Measurements from ENCODE around the gene HSPB6. TPM values are rescaled to one million over a fixed set of nuclear protein-coding genes. Genes with fewer than 3 reads are reported as not detected.

The HSPB6 gene
- total and polyA plus RNA-seq, 12 donors = 21.1 to 932 (median 265) TPM

DNA sequence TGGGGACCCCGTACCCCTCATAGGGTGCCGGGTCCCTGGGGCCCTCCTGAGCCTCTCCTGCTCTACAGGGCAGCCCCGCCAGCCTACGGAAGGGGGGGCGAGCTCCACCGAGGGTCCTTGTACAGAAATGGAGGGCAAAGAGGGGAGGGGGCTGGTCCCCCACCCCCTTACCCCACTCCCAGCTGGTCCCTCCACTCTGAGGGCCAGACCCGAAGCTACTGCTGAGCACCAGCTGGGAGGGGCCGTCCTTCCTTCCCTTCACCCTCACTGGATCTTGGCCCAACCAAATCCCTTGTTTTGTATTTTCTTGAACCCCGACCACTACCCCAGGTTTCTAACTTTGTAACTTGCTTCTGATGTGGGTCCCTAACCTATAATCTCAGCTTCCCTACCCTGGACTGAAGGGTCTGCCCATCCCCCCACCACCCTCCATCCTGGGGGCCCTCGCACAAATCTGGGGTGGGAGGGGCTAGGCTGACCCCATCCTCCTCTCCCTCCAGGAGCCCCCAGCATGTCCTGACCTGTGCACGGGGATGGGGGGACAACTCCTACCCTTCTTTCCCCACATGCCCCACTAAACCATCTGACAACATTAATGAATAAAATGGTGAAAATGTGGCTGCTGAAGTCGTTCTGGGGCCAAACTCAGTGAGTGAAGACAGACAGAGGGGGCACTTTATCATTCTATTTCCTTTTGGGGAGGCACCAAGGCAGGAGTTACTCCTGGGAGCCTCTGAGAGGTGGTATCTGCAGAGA is 31.6 kb upstream of the HSPB6 start:
- TF ChIP-seq POLR2A (IDR thresholded peaks at IDR 0.05) (no peak), CTCF (IDR thresholded peaks at IDR 0.05) (no peak)
- intact Hi-C loops (cut with DNase I) = no loop called here
- DNase-seq = no peak
- H3K36me3 ChIP-seq (replicated peaks in 1 of 2) = no peaks in the 10 kb centered on the region
- no peaks in the 10 kb centered on the region for H3K27me3 ChIP-seq
- no peaks in the 10 kb centered on the region for H3K4me1 ChIP-seq (replicated peaks in 1 of 2)
- WGBS, 4 donors = 80 to 85% (median 83%) methylated on average over 6 to 12 of the region's 12 CpGs
- H3K4me3 ChIP-seq = no peak overlapping the region
- no peaks in the 10 kb centered on the region for H3K9me3 ChIP-seq (replicated peaks in 1 of 3)
- no peak overlapping the region for H3K27ac ChIP-seq

DNA sequence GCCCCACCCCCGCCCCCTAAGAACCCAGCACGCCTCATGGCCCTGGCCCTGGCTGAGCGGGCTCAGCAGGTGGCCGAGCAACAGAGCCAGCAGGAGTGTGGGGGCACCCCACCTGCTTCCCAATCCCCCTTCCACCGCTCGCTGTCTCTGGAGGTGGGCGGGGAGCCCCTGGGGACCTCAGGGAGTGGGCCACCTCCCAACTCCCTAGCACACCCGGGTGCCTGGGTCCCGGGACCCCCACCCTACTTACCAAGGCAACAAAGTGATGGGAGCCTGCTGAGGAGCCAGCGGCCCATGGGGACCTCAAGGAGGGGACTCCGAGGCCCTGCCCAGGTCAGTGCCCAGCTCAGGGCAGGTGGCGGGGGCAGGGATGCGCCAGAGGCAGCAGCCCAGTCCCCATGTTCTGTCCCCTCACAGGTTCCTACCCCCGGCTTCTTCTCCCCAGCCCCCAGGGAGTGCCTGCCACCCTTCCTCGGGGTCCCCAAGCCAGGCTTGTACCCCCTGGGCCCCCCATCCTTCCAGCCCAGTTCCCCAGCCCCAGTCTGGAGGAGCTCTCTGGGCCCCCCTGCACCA is 30.5 kb upstream of the HSPB6 start:
- Histone ChIP-seq H3K27ac (no peak overlapping the region), H3K4me3 (no peak overlapping the region), H3K27me3 (no peaks in the 10 kb centered on the region), H3K9me3 (replicated peaks in 1 of 3) (no peaks in the 10 kb centered on the region), H3K4me1 (replicated peaks in 1 of 2) (no peaks in the 10 kb centered on the region), H3K36me3 (replicated peaks in 1 of 2) (no peaks in the 10 kb centered on the region)
- 95 to 100% (median 98%) methylated on average over 4 to 15 of the region's 15 CpGs; no CpG with 5 or more reads in 1 of the 4 donors for WGBS, 4 donors
- intact Hi-C loops (cut with DNase I) = no loop called here
- no peak for DNase-seq
- TF ChIP-seq CTCF (IDR thresholded peaks at IDR 0.05) (no peak), POLR2A (IDR thresholded peaks at IDR 0.05) (no peak)

DNA sequence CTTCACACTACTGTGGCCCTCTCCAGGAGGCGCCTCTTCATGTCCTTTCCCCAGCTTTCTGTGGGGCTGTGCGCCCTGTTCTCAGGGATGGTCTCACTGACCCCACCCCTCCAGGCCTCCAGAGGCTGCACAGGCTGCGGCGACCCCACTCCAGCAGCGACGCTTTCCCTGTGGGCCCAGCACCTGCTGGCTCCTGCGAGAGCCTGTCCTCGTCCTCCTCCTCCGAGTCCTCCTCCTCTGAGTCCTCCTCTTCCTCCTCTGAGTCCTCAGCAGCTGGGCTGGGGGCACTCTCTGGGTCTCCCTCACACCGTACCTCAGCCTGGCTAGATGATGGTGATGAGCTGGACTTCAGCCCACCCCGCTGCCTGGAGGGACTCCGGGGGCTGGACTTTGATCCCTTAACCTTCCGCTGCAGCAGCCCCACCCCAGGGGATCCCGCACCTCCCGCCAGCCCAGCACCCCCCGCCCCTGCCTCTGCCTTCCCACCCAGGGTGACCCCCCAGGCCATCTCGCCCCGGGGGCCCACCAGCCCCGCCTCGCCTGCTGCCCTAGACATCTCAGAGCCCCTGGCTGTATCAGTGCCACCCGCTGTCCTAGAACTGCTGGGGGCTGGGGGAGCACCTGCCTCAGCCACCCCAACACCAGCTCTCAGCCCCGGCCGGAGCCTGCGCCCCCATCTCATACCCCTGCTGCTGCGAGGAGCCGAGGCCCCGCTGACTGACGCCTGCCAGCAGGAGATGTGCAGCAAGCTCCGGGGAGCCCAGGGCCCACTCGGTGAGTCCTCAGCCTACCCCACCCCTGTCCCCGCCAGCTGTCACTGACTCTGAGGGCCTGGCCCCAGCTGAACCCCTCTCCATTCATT is 29.7 kb upstream of the HSPB6 start:
- Histone ChIP-seq H3K27me3 (no peaks in the 10 kb centered on the region), H3K4me3 (no peak overlapping the region), H3K9me3 (replicated peaks in 1 of 3) (no peaks in the 10 kb centered on the region), H3K27ac (no peak overlapping the region), H3K4me1 (replicated peaks in 1 of 2) (no peaks in the 10 kb centered on the region), H3K36me3 (replicated peaks in 1 of 2) (no peaks in the 10 kb centered on the region)
- DNase-seq = no peak
- 93 to 96% (median 94%) methylated on average over 19 to 31 of the region's 31 CpGs for WGBS, 4 donors
- intact Hi-C loops (cut with DNase I) = no loop called here
- TF ChIP-seq CTCF (IDR thresholded peaks at IDR 0.05) = no peak

GRCh38 chr19:35785339-35785627 is 28.5 kb upstream of the HSPB6 start:
- Histone ChIP-seq H3K4me1 (replicated peaks in 1 of 2) (no peaks in the 10 kb centered on the region), H3K27ac (no peak overlapping the region), H3K9me3 (replicated peaks in 1 of 3) (no peaks in the 10 kb centered on the region), H3K27me3 (no peaks in the 10 kb centered on the region), H3K36me3 (replicated peaks in 1 of 2) (peaks cover 0 to 2% of the 10 kb centered on the region in 2 donors), H3K4me3 (no peak overlapping the region)
- DNase-seq = no peak
- TF ChIP-seq POLR2A (IDR thresholded peaks at IDR 0.05) (no peak), CTCF (IDR thresholded peaks at IDR 0.05) (no peak)
- 90 to 95% (median 93%) methylated on average over 7 to 10 of the region's 10 CpGs for WGBS, 4 donors
- intact Hi-C loops (cut with DNase I) = no loop called here

All from adrenal gland (tissue), 12 donors.